ENCODE results near the gene UGT2A1. TPM values are rescaled to one million over a fixed set of nuclear protein-coding genes. Genes with fewer than 3 reads are reported as not detected.

Gene UGT2A1
- total RNA-seq, 2 donors from 2014 or later: not detected

Other genes starting within 250 kb of the UGT2A1 start
- not detected for gene UGT2B4, start 157.3 kb downstream of the UGT2A1 start, total RNA-seq
- not detected for gene UGT2A2, start 13.6 kb downstream of the UGT2A1 start, total RNA-seq
- 1 to 10 TPM; 2.4 to 3.2 TPM for gene SULT1B1, start 107.4 kb upstream of the UGT2A1 start, total RNA-seq
- gene SULT1E1, start 206.9 kb upstream of the UGT2A1 start, total RNA-seq: not detected